ENCODE measurements around the gene GCSAM. TPM values are rescaled to one million over a fixed set of nuclear protein-coding genes. Genes with fewer than 3 reads are reported as not detected.

Gene GCSAM
- total and polyA plus RNA-seq, 2 donors: 0.43 to 1.7 TPM

GRCh38 chr3:112123548-112123947 is 9.5 kb downstream of the GCSAM start:
- Histone ChIP-seq H3K27ac (ENCODE audit: low read depth) (no peak overlapping the region), H3K4me1 (ENCODE audit: insufficient read depth) (no peaks in the 10 kb centered on the region), H3K4me3 (ENCODE audit: low read depth, low read length) (no peak overlapping the region), H3K36me3 (ENCODE audit: insufficient read depth) (no peaks in the 10 kb centered on the region)
- WGBS: 94% methylated on average over 2 of the region's 2 CpGs
- DNase-seq (ENCODE audit: extremely low spot score): no peak

GRCh38 chr3:112122870-112123269 is 10.2 kb downstream of the GCSAM start:
- DNase-seq (ENCODE audit: extremely low spot score): no peak

GRCh38 chr3:112121577-112122547 is 11.2 kb downstream of the GCSAM start:
- Histone ChIP-seq H3K27ac (ENCODE audit: low read depth) (no peak overlapping the region), H3K36me3 (ENCODE audit: insufficient read depth) (no peaks in the 10 kb centered on the region), H3K4me3 (ENCODE audit: low read depth, low read length) (no peak overlapping the region), H3K4me1 (ENCODE audit: insufficient read depth) (no peaks in the 10 kb centered on the region)
- no peak for DNase-seq (ENCODE audit: extremely low spot score)
- 95% methylated on average over 2 of the region's 2 CpGs for WGBS

More at GRCh38 chr3:112122870-112123269, 10.2 kb downstream of the GCSAM start:
- Histone ChIP-seq H3K36me3 (ENCODE audit: insufficient read depth) (no peaks in the 10 kb centered on the region), H3K4me3 (ENCODE audit: low read depth, low read length) (no peak overlapping the region), H3K27ac (ENCODE audit: low read depth) (no peak overlapping the region), H3K4me1 (ENCODE audit: insufficient read depth) (no peaks in the 10 kb centered on the region)

- H3K27ac ChIP-seq (ENCODE audit: low read depth): no peak overlapping the region
- DNase-seq (ENCODE audit: extremely low spot score): no peak
- H3K36me3 ChIP-seq (ENCODE audit: insufficient read depth): no peaks in the 10 kb centered on the region
- WGBS: 77% methylated on average over 9 of the region's 9 CpGs
- H3K4me1 ChIP-seq (ENCODE audit: insufficient read depth): no peaks in the 10 kb centered on the region
- H3K4me3 ChIP-seq (ENCODE audit: low read depth, low read length): no peak overlapping the region
Measured at GRCh38 chr3:112119962-112120836, 12.8 kb downstream of the GCSAM start.

- 91% methylated on average over 4 of the region's 4 CpGs for WGBS
- Histone ChIP-seq H3K27ac (ENCODE audit: low read depth) (no peak overlapping the region), H3K36me3 (ENCODE audit: insufficient read depth) (peaks cover 1% of the 10 kb centered on the region), H3K4me1 (ENCODE audit: insufficient read depth) (no peaks in the 10 kb centered on the region), H3K4me3 (ENCODE audit: low read depth, low read length) (no peak overlapping the region)
- no peak for DNase-seq (ENCODE audit: extremely low spot score)
Measured at GRCh38 chr3:112117841-112118571, 15.0 kb downstream of the GCSAM start.

- DNase-seq (ENCODE audit: extremely low spot score): no peak
- WGBS: 94% methylated on average over 1 of the region's 1 CpG
- no peaks in the 10 kb centered on the region for H3K4me1 ChIP-seq (ENCODE audit: insufficient read depth)
- no peak overlapping the region for H3K4me3 ChIP-seq (ENCODE audit: low read depth, low read length)
- no peak overlapping the region for H3K27ac ChIP-seq (ENCODE audit: low read depth)
- H3K36me3 ChIP-seq (ENCODE audit: insufficient read depth): peaks cover 1% of the 10 kb centered on the region
Measured at GRCh38 chr3:112117415-112117814, 15.6 kb downstream of the GCSAM start.

- H3K27ac ChIP-seq (ENCODE audit: low read depth): no peak overlapping the region
- WGBS: 71% methylated on average over 13 of the region's 13 CpGs
- H3K4me3 ChIP-seq (ENCODE audit: low read depth, low read length): no peak overlapping the region
- no peaks in the 10 kb centered on the region for H3K4me1 ChIP-seq (ENCODE audit: insufficient read depth)
- H3K36me3 ChIP-seq (ENCODE audit: insufficient read depth): peaks cover 1% of the 10 kb centered on the region
- DNase-seq (ENCODE audit: extremely low spot score): no peak
Measured at GRCh38 chr3:112116748-112117186, 16.3 kb downstream of the GCSAM start.

- Histone ChIP-seq H3K27ac (ENCODE audit: low read depth) (no peak overlapping the region), H3K4me1 (ENCODE audit: insufficient read depth) (no peaks in the 10 kb centered on the region), H3K4me3 (ENCODE audit: low read depth, low read length) (no peak overlapping the region), H3K36me3 (ENCODE audit: insufficient read depth) (peaks cover 1% of the 10 kb centered on the region)
- no peak for DNase-seq (ENCODE audit: extremely low spot score)
- WGBS: 85% methylated on average over 6 of the region's 6 CpGs
Measured at GRCh38 chr3:112115806-112116383, 17.2 kb downstream of the GCSAM start.

- 85% methylated on average over 6 of the region's 6 CpGs for WGBS
- DNase-seq (ENCODE audit: extremely low spot score): no peak
- no peak overlapping the region for H3K27ac ChIP-seq (ENCODE audit: low read depth)
- no peak overlapping the region for H3K4me3 ChIP-seq (ENCODE audit: low read depth, low read length)
- peaks cover 1% of the 10 kb centered on the region for H3K36me3 ChIP-seq (ENCODE audit: insufficient read depth)
- no peaks in the 10 kb centered on the region for H3K4me1 ChIP-seq (ENCODE audit: insufficient read depth)
Measured at GRCh38 chr3:112115161-112115739, 17.8 kb downstream of the GCSAM start.

- peaks cover 1% of the 10 kb centered on the region for H3K36me3 ChIP-seq (ENCODE audit: insufficient read depth)
- DNase-seq (ENCODE audit: extremely low spot score): no peak
- H3K27ac ChIP-seq (ENCODE audit: low read depth): no peak overlapping the region
- 98% methylated on average over 6 of the region's 6 CpGs for WGBS
- no peak overlapping the region for H3K4me3 ChIP-seq (ENCODE audit: low read depth, low read length)
- H3K4me1 ChIP-seq (ENCODE audit: insufficient read depth): no peaks in the 10 kb centered on the region
Measured at GRCh38 chr3:112114576-112115160, 18.4 kb downstream of the GCSAM start.

- WGBS: 38% methylated on average over 3 of the region's 3 CpGs
Measured at GRCh38 chr3:112111785-112112402, 21.2 kb downstream of the GCSAM start.

GRCh38 chr3:112109322-112109721 is 23.7 kb downstream of the GCSAM start:
- Histone ChIP-seq H3K27ac (ENCODE audit: low read depth) (no peak overlapping the region), H3K4me1 (ENCODE audit: insufficient read depth) (no peaks in the 10 kb centered on the region), H3K4me3 (ENCODE audit: low read depth, low read length) (no peak overlapping the region), H3K36me3 (ENCODE audit: insufficient read depth) (peaks cover 1% of the 10 kb centered on the region)
- WGBS: 49% methylated on average over 5 of the region's 5 CpGs
- DNase-seq (ENCODE audit: extremely low spot score): no peak

More at GRCh38 chr3:112111785-112112402, 21.2 kb downstream of the GCSAM start:
- Histone ChIP-seq H3K27ac (ENCODE audit: low read depth) (no peak overlapping the region), H3K4me1 (ENCODE audit: insufficient read depth) (no peaks in the 10 kb centered on the region), H3K36me3 (ENCODE audit: insufficient read depth) (peaks cover 1% of the 10 kb centered on the region), H3K4me3 (ENCODE audit: low read depth, low read length) (no peak overlapping the region)
- no peak for DNase-seq (ENCODE audit: extremely low spot score)

All from urinary bladder (tissue), 4 donors.